GM12878 (cell line): ENCODE data around the gene LINC00237. TPM values are rescaled to one million over a fixed set of nuclear protein-coding genes. Genes with fewer than 3 reads are reported as not detected.

Source experiments
- ATAC-seq: fragments of 200-7000 bp; cut with Tn5 transposase; 3 replicates; pipeline ENCODE4 v1.9.1; 2020; ENCODE audit warnings: mild to moderate bottlenecking, moderate library complexity
- BruUV-seq: library from RNA; stranded (reverse); fragments of 400-500 nt; replicated peaks from 2 replicates; lab custom pipeline; 2021; lab: Mats Ljungman, UMichigan
- CTCF ChIA-PET: fragments of 300-600 bp; sonication (Branson Sonifier 250); formaldehyde crosslinking; extraction: SDS; loops from one replicate; lab custom pipeline; 2021; ENCODE audit warnings: inconsistent platforms; lab: Yijun Ruan, JAX
- POLR2A ChIA-PET: fragments of 350-600 bp; formaldehyde crosslinking; extraction: SDS; loops from one replicate; lab custom pipeline; 2021; ENCODE audit warnings: inconsistent platforms; lab: Charles Lee
- RAD21 ChIA-PET: fragments of 300-600 bp; sonication (Branson Sonifier 250); formaldehyde crosslinking; loops from one replicate; lab custom pipeline; 2023; ENCODE audit warnings: antibody characterized with exemption; ENCODE audit not compliant: unreplicated experiment; lab: Charles Lee
- SMC1A ChIA-PET: fragments of 300-600 bp; sonication (Branson Sonifier 250); formaldehyde crosslinking; loops from one replicate; lab custom pipeline; 2023; ENCODE audit not compliant: unreplicated experiment, uncharacterized antibody; lab: Charles Lee
- DNase-seq: peaks from one replicate; pipeline ENCODE4 v3.0.0-alpha.2; 2011; ENCODE audit warnings: low read depth, low spot score
- FAIRE-seq: peaks from 3 replicates; lab custom pipeline; 2011; peaks lifted over from hg19 to GRCh38; lab: Jason Lieb, UNC
- H2AFZ ChIP-seq: 2 replicates; pipeline ENCODE4 v1.6.0; 2011; ENCODE audit warnings: low read depth, low read length, control low read depth; ENCODE audit not compliant: control insufficient read depth
- H3K27ac ChIP-seq: 2 replicates; pipeline ENCODE4 v1.5.1; 2011; ENCODE audit warnings: control low read depth; ENCODE audit not compliant: control insufficient read depth, insufficient read depth
- H3K27me3 ChIP-seq, 2 experiments: replicated peaks in 1 of 2; 2 replicates each; pipeline versions ENCODE4 v1.6.0 to v1.6.1; 2011; ENCODE audit warnings: low read length in 1 of 2; ENCODE audit not compliant: control insufficient read depth in 2 of 2, insufficient read depth in 2 of 2
- H3K36me3 ChIP-seq, 2 experiments: 2 replicates each; pipeline ENCODE4 v1.5.1; 2011; ENCODE audit warnings: low read length in 1 of 2; ENCODE audit not compliant: control insufficient read depth in 2 of 2, insufficient read depth in 2 of 2
- H3K4me1 ChIP-seq: 2 replicates; pipeline ENCODE4 v1.6.1; 2011; ENCODE audit warnings: mild to moderate bottlenecking, low read length, moderate library complexity, mixed read lengths; ENCODE audit not compliant: control insufficient read depth, insufficient read depth
- H3K4me2 ChIP-seq: 2 replicates; pipeline ENCODE4 v1.6.0; 2011; ENCODE audit warnings: control low read depth; ENCODE audit not compliant: control insufficient read depth, insufficient read depth
- H3K4me3 ChIP-seq: fragments of 200-600 bp; sonication (generic); 2 replicates; pipeline ENCODE4 v1.5.1; 2016
- H3K79me2 ChIP-seq: 2 replicates; pipeline ENCODE4 v1.6.0; 2011; ENCODE audit warnings: low read length; ENCODE audit not compliant: control insufficient read depth, insufficient read depth
- H3K9ac ChIP-seq: 2 replicates; pipeline ENCODE4 v1.8.0; 2011; ENCODE audit warnings: low read length, control low read depth, mixed read lengths; ENCODE audit not compliant: control insufficient read depth, insufficient read depth
- H3K9me3 ChIP-seq: replicated peaks from 3 replicates; pipeline ENCODE4 v1.5.1; 2011; ENCODE audit warnings: mild to moderate bottlenecking, low read length; ENCODE audit not compliant: control insufficient read depth, insufficient read depth
- H4K20me1 ChIP-seq: 2 replicates; pipeline ENCODE4 v1.6.0; 2011; ENCODE audit not compliant: control insufficient read depth, insufficient read depth
- CTCF ChIP-seq, 3 experiments: IDR thresholded peaks in 2 of 3; conservative IDR thresholded peaks in 1 of 3; 2 replicates each; pipeline ENCODE4 v1.5.1; 2011; ENCODE audit warnings: low read depth in 3 of 3, low read length in 3 of 3, mild to moderate bottlenecking in 3 of 3, control low read depth in 2 of 3, moderate library complexity in 2 of 3, inconsistent platforms in 1 of 3, mixed read lengths in 1 of 3; ENCODE audit not compliant: control insufficient read depth in 2 of 3, insufficient read depth in 1 of 3; ENCODE audit errors: extremely low read depth in 1 of 3
- ESRRA ChIP-seq: IDR thresholded peaks from 2 replicates; pipeline ENCODE4 v1.6.1; 2012; ENCODE audit warnings: mild to moderate bottlenecking, low read length, improper control_type of control experiment
- SP1 ChIP-seq: IDR thresholded peaks from one replicate; pipeline ENCODE4 v1.6.1; 2011; ENCODE audit warnings: low read depth, low read length
- YBX1 ChIP-seq: fragments of 450-650 bp; IDR thresholded peaks from 2 replicates; pipeline ENCODE4 v1.6.1; 2016; ENCODE audit warnings: antibody characterized with exemption
- YY1 ChIP-seq: IDR thresholded peaks from 2 replicates; pipeline ENCODE4 v1.6.1; 2011; ENCODE audit warnings: low read depth, mild to moderate bottlenecking, low read length
- ZBED1 ChIP-seq: IDR thresholded peaks from 2 replicates; pipeline ENCODE4 v1.6.1; 2016; ENCODE audit warnings: borderline replicate concordance
- WGBS: methylation state at CpG from one replicate; pipeline ENCODE4 v1.1.6; 2016; ENCODE audit warnings: low lambda C conversion rate; ENCODE audit not compliant: insufficient replicate concordance, insufficient coverage; ENCODE audit errors: missing lambda C conversion rate; 5-methylcytosine and 5-hydroxymethylcytosine counted together
- in situ Hi-C: fragments of 300-500 bp; cut with MboI; formaldehyde crosslinking; loops from 9 replicates; pipeline ENCODE4 v1.14.3; 2018; ENCODE audit warnings: mixed read lengths
- intact Hi-C: fragments of 100-400 bp; cut with micrococcal nuclease; formaldehyde crosslinking; loops from one replicate; pipeline ENCODE4 v1.14.2; 2022; ENCODE audit not compliant: unreplicated experiment
- polyA plus RNA-seq, 11 experiments: library from polyadenylated mRNA; depleted of rRNA in 4 of 11; unstranded in 6 of 11; stranded (reverse) in 5 of 11; fragments of >200 nt; fragmentation: Nextera tagmentation in 4 of 11; fragmentation: Illumina TruSeq in 1 of 11; extraction: Ambion mirVana in 4 of 11; extraction: Trizol in 1 of 11; gene quantifications; 1 replicate in 1 of 11; 2 replicates in 10 of 11; pipeline versions ENCODE4 v1.2.1 to v1.2.3, GENCODE V29; 2011 to 2016; ENCODE audit warnings: inconsistent platforms in 2 of 11, missing spikeins in 2 of 11, low read depth in 1 of 11
- total RNA-seq, 4 experiments: library from RNA; depleted of rRNA in 3 of 4; stranded (reverse); fragments of >200 nt in 3 of 4; fragmentation: Illumina TruSeq in 1 of 4; extraction: Trizol in 1 of 4; gene quantifications; 2 replicates each; pipeline versions ENCODE4 v1.2.1 to v1.2.3, GENCODE V29; 2013 to 2021

Gene LINC00237
- total and polyA plus RNA-seq, 10 of the 15 experiments (the other 5 are each of a cell fraction or from before 2014, with no cell fraction given) = not detected

GRCh38 chr20:21111416-21111815 lies 5.3 kb upstream of the LINC00237 start:
- WGBS = 5% methylated on average over 2 of the region's 2 CpGs
- H3K4me3 ChIP-seq = no peak overlapping the region
- TF ChIP-seq CTCF (IDR thresholded peaks at IDR 0.05 in 2 of 3, conservative IDR thresholded peaks at IDR 0.05 in 1 of 3; ENCODE audit: control insufficient read depth in 2 of 3, extremely low read depth in 1 of 3, insufficient read depth in 1 of 3, low read depth in 3 of 3, low read length in 3 of 3) (no peak), ESRRA (no peak), SP1 (no peak), YBX1 (no peak), ZBED1 (no peak), YY1 (no peak)
- H3K27ac ChIP-seq = no peak overlapping the region
- ChIA-PET RAD21 (no interaction called here), SMC1A (interaction anchor here (0.7 to 1.1 kb wide), 2 partner anchors 8 to 272 kb away, joined by 3 read pairs; no protein-coding TSS in a partner anchor), POLR2A (no interaction called here), CTCF (interaction anchor here (0.6 kb wide), 1 partner anchor 437 kb away, joined by 3 read pairs; no protein-coding TSS in a partner anchor)
- ATAC-seq (no peak), DNase-seq (no peak), FAIRE-seq (no peak)
- no peaks in the 10 kb centered on the region for H3K9me3 ChIP-seq
- no TSS peak for BruUV-seq
- no peaks in the 10 kb centered on the region for H4K20me1 ChIP-seq
- no peak overlapping the region for H3K9ac ChIP-seq
- peaks cover 3 to 9% of the 10 kb centered on the region in 2 experiments; a peak in 3 of 4 replicates for H3K27me3 ChIP-seq
- intact Hi-C loops = no loop called here
- no peaks in the 10 kb centered on the region for H3K79me2 ChIP-seq
- H3K36me3 ChIP-seq = no peaks in the 10 kb centered on the region
- H3K4me2 ChIP-seq = no peak overlapping the region
- H2AFZ ChIP-seq = no peak overlapping the region
- in situ Hi-C loops = no loop called here
- no peaks in the 10 kb centered on the region for H3K4me1 ChIP-seq
